Fibroblast of lung (primary cell): ENCODE measurements around the gene NR2C1.

ENCODE experiments used
- EZH2 ChIP-seq: IDR thresholded peaks from 2 replicates; pipeline ENCODE4 v1.5.1; 2012; ENCODE audit warnings: low read length, control low read depth, mild to moderate bottlenecking; ENCODE audit errors: missing control alignments
- TF ChIP-seq, protein P1 (sequence below), 2 donors: IDR thresholded peaks in 1 of 2; conservative IDR thresholded peaks in 1 of 2; 1 replicate in 1 of 2; 2 replicates in 1 of 2; pipeline ENCODE4 v1.5.1; 2011 to 2012; ENCODE audit warnings: low read length in 2 of 2, control low read depth in 1 of 2, inconsistent platforms in 1 of 2, low read depth in 1 of 2, mild to moderate bottlenecking in 1 of 2

DNA sequence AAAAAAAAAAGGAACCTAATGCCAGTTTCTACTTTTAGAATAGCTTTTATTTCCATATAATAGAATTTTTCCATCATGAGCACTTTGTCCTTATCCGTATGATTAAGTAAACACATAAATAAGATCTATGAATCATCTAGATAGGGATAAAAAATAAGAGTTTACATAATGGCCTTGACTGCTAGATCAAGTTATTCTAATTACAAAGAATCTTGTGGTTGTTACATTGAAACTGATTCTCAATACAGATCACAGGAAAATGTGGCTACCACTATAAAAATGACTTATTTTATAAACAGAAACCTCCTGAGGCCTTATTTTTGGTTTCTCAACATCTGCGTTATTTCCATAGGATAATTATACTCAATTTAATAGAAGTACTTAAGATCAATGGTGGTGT lies 35.5 kb downstream of the NR2C1 start:
- TF ChIP-seq, protein P1, sequence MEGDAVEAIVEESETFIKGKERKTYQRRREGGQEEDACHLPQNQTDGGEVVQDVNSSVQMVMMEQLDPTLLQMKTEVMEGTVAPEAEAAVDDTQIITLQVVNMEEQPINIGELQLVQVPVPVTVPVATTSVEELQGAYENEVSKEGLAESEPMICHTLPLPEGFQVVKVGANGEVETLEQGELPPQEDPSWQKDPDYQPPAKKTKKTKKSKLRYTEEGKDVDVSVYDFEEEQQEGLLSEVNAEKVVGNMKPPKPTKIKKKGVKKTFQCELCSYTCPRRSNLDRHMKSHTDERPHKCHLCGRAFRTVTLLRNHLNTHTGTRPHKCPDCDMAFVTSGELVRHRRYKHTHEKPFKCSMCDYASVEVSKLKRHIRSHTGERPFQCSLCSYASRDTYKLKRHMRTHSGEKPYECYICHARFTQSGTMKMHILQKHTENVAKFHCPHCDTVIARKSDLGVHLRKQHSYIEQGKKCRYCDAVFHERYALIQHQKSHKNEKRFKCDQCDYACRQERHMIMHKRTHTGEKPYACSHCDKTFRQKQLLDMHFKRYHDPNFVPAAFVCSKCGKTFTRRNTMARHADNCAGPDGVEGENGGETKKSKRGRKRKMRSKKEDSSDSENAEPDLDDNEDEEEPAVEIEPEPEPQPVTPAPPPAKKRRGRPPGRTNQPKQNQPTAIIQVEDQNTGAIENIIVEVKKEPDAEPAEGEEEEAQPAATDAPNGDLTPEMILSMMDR (conservative IDR thresholded peaks at IDR 0.05 in 1 of 2, IDR thresholded peaks at IDR 0.05 in 1 of 2; ENCODE audit: low read depth in 1 of 2, low read length in 2 of 2): no peak
- TF ChIP-seq EZH2: no peak
